GM23338 (cell line): ENCODE data around the gene HDHD2.

Experiments
- CTCF ChIP-seq, 2 experiments: fragments of 200-600 bp in 1 of 2; sonication (generic) in 1 of 2; conservative IDR thresholded peaks; 2 replicates each; pipeline versions ENCODE4 v1.5.1 to v1.6.1; 2016 to 2017; ENCODE audit warnings: antibody characterized with exemption in 2 of 2, low read depth in 2 of 2, mild to moderate bottlenecking in 2 of 2, moderate library complexity in 1 of 2
- EZH2 ChIP-seq: fragments of 200-600 bp; sonication (generic); IDR thresholded peaks from one replicate; pipeline ENCODE4 v1.8.0; 2017; ENCODE audit warnings: antibody characterized with exemption, mild to moderate bottlenecking, low read depth; ENCODE audit not compliant: unreplicated experiment
- EZH2phosphoT487 ChIP-seq: fragments of 200-600 bp; sonication (generic); IDR thresholded peaks from one replicate; pipeline ENCODE4 v1.8.1; 2018; ENCODE audit warnings: antibody characterized with exemption; ENCODE audit not compliant: unreplicated experiment
- NANOG ChIP-seq: IDR thresholded peaks from 2 replicates; pipeline ENCODE4 v1.6.1; 2016; ENCODE audit warnings: antibody characterized with exemption, borderline replicate concordance
- POLR2AphosphoS5 ChIP-seq: IDR thresholded peaks from 2 replicates; pipeline ENCODE4 v1.6.1; 2016; ENCODE audit warnings: antibody characterized with exemption, low read depth
- REST ChIP-seq: IDR thresholded peaks from one replicate; pipeline ENCODE4 v1.6.1; 2018; ENCODE audit warnings: antibody characterized with exemption; ENCODE audit not compliant: unreplicated experiment
- STAT1 ChIP-seq: IDR thresholded peaks from one replicate; pipeline ENCODE4 v1.6.1; 2016; ENCODE audit warnings: antibody characterized with exemption; ENCODE audit not compliant: unreplicated experiment
- ZNF331 ChIP-seq: fragments of 250-450 bp; sonication (Bioruptor Pico); IDR thresholded peaks from 2 replicates; pipeline ENCODE4 v1.5.0; 2020; ENCODE audit warnings: low read depth, mild to moderate bottlenecking, moderate library complexity
- TF ChIP-seq, protein P1 (sequence below): IDR thresholded peaks from 2 replicates; pipeline ENCODE4 v1.6.1; 2016; ENCODE audit warnings: antibody characterized with exemption

DNA sequence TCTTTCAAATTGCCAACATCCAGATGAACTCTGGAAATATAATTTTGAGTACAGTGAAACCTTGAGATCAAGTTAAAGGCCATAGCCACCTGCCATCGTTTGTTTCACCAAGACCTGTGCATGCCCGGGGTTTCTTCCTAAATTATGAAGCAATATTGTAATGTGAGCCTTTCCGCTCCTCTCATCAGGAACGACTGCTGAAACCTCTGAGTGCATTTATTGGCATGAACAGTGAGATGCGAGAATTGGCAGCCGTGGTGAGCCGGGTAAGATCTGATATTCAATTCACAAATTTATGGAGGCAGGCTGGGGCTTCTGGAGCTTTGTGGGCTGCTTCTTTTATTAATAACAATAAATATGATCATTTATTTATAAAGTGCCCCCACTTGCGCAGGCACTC lies 87.2 kb downstream of the HDHD2 start:
- TF ChIP-seq CTCF (conservative IDR thresholded peaks at IDR 0.05; ENCODE audit: low read depth in 2 of 2) (no peak), EZH2 (no peak), POLR2AphosphoS5 (no peak), EZH2phosphoT487 (no peak), STAT1 (no peak), NANOG (no peak), ZNF331 (CRISPR knock-in tag) (no peak), REST (no peak)
- TF ChIP-seq, protein P1, sequence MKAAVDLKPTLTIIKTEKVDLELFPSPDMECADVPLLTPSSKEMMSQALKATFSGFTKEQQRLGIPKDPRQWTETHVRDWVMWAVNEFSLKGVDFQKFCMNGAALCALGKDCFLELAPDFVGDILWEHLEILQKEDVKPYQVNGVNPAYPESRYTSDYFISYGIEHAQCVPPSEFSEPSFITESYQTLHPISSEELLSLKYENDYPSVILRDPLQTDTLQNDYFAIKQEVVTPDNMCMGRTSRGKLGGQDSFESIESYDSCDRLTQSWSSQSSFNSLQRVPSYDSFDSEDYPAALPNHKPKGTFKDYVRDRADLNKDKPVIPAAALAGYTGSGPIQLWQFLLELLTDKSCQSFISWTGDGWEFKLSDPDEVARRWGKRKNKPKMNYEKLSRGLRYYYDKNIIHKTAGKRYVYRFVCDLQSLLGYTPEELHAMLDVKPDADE: no peak
